Fibroblast of lung (primary cell): ENCODE results near the gene CCDC73.

Source experiments
- CTCF ChIP-seq, 2 donors: IDR thresholded peaks in 1 of 2; conservative IDR thresholded peaks in 1 of 2; 1 replicate in 1 of 2; 2 replicates in 1 of 2; pipeline ENCODE4 v1.5.1; 2011 to 2012; ENCODE audit warnings: low read length in 2 of 2, control low read depth in 1 of 2, inconsistent platforms in 1 of 2, low read depth in 1 of 2, mild to moderate bottlenecking in 1 of 2
- EZH2 ChIP-seq: IDR thresholded peaks from 2 replicates; pipeline ENCODE4 v1.5.1; 2012; ENCODE audit warnings: low read length, control low read depth, mild to moderate bottlenecking; ENCODE audit errors: missing control alignments

- TF ChIP-seq CTCF (conservative IDR thresholded peaks at IDR 0.05 in 1 of 2, IDR thresholded peaks at IDR 0.05 in 1 of 2; ENCODE audit: low read depth in 1 of 2, low read length in 2 of 2) (no peak), EZH2 (no peak)
Observed at GRCh38 chr11:32706985-32707741, 87.3 kb downstream of the CCDC73 start.
